SH-SY5Y (cell line): ENCODE measurements around the gene MAP3K7CL.

ENCODE experiments used
- GATA2 ChIP-seq: IDR thresholded peaks from 2 replicates; pipeline ENCODE4 v1.6.1; 2011; ENCODE audit warnings: mild to moderate bottlenecking, low read depth, low read length
- GATA3 ChIP-seq: IDR thresholded peaks from 2 replicates; pipeline ENCODE4 v1.6.1; 2011; ENCODE audit warnings: low read depth, mild to moderate bottlenecking, low read length, moderate library complexity

DNA sequence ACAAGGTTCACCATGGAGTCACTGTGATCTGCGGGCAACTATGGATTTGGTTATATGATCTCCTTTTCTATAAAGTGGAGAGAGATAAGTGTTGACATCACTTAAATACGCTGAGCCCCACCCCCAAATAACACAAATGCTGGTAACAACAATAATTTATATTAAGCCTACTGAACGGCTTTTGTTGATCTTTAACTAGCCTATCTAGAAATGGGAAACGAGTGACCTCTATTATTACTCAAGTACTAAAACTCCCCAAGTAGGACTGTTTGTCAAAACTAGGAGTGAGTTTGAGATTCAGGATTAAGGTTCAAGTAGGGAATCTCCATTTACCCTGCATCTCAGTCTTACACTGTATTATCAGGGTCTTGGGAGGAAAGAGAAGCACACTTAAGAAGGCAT, 52.2 kb downstream of the MAP3K7CL start:
- TF ChIP-seq GATA2 (no peak), GATA3 (no peak)
